SU-DHL-6 (cell line): ENCODE measurements around the gene USP16.

ENCODE experiments used
- H2AFZ ChIP-seq: fragments of 200-600 bp; sonication (generic); 2 replicates; pipeline ENCODE4 v1.6.1; 2014; ENCODE audit warnings: low read depth, mild to moderate bottlenecking, moderate library complexity, mixed read lengths, antibody characterized with exemption, low read length; ENCODE audit not compliant: severe bottlenecking
- H3F3A ChIP-seq: fragments of 200-600 bp; shearing (Covaris generic); 2 replicates; pipeline ENCODE4 v1.6.0; 2016; ENCODE audit warnings: antibody characterized with exemption, mild to moderate bottlenecking; ENCODE audit not compliant: insufficient read depth
- H3K27ac ChIP-seq: fragments of 200-600 bp; sonication (generic); 2 replicates; pipeline ENCODE4 v1.5.1; 2016; ENCODE audit warnings: low read depth, mild to moderate bottlenecking, low read length, moderate library complexity, mixed read lengths
- H3K27me3 ChIP-seq: fragments of 200-600 bp; sonication (generic), shearing (Covaris generic); 2 replicates; pipeline ENCODE4 v1.6.0; 2014; ENCODE audit warnings: mild to moderate bottlenecking, low read length
- H3K36me3 ChIP-seq: fragments of 200-600 bp; sonication (generic); 2 replicates; pipeline ENCODE4 v1.6.1; 2014; ENCODE audit warnings: mild to moderate bottlenecking, low read length, mixed read lengths
- H3K4me2 ChIP-seq: fragments of 300-600, 200-600 bp; shearing (Covaris generic), sonication (generic); 2 replicates; pipeline ENCODE4 v1.6.0; 2014; ENCODE audit warnings: low read length, low read depth, mild to moderate bottlenecking; ENCODE audit not compliant: poor library complexity, severe bottlenecking
- H3K4me3 ChIP-seq: fragments of 200-600 bp; sonication (generic); 2 replicates; pipeline ENCODE4 v1.5.1; 2014; ENCODE audit warnings: antibody characterized with exemption, low read length, mild to moderate bottlenecking, mixed read lengths; ENCODE audit not compliant: insufficient read depth, poor library complexity, severe bottlenecking
- H3K79me2 ChIP-seq: fragments of 200-600 bp; sonication (generic); 2 replicates; pipeline ENCODE4 v1.6.1; 2014; ENCODE audit warnings: mild to moderate bottlenecking, low read length, moderate library complexity; ENCODE audit not compliant: insufficient read depth
- H3K9ac ChIP-seq: fragments of 200-600 bp; sonication (generic); 2 replicates; pipeline ENCODE4 v1.7.0; 2014; ENCODE audit warnings: mild to moderate bottlenecking, low read length
- H3K9me2 ChIP-seq: fragments of 200-600 bp; sonication (generic); replicated peaks from 2 replicates; pipeline ENCODE4 v1.6.1; 2014; ENCODE audit warnings: low read length; ENCODE audit not compliant: insufficient read depth
- H3K9me3 ChIP-seq: fragments of 200-600 bp; sonication (generic); 2 replicates; pipeline ENCODE4 v1.6.1; 2014; ENCODE audit warnings: low read length, mixed read lengths; ENCODE audit not compliant: insufficient read depth
- H4K20me1 ChIP-seq: fragments of 200-600 bp; sonication (generic); 2 replicates; pipeline ENCODE4 v1.6.1; 2014; ENCODE audit warnings: low read depth, mild to moderate bottlenecking, antibody characterized with exemption, low read length, moderate library complexity, mixed read lengths
- CTCF ChIP-seq: fragments of 200-600 bp; sonication (generic); IDR thresholded peaks from one replicate; pipeline ENCODE4 v1.5.1; 2017; ENCODE audit warnings: antibody characterized with exemption, mild to moderate bottlenecking, low read length, moderate library complexity; ENCODE audit not compliant: insufficient read depth, poor library complexity, severe bottlenecking
- EZH2phosphoT487 ChIP-seq: fragments of 200-600 bp; sonication (generic), shearing (Covaris generic); conservative IDR thresholded peaks from 2 replicates; pipeline ENCODE4 v1.6.1; 2018; ENCODE audit warnings: mild to moderate bottlenecking, antibody characterized with exemption, low read length, moderate library complexity, mixed read lengths

The USP16 gene

GRCh38 chr21:29082046-29082815 is 57.8 kb downstream of the USP16 start:
- Histone ChIP-seq H3K4me3 (no peak overlapping the region), H3K9me3 (no peaks in the 10 kb centered on the region), H3K36me3 (no peaks in the 10 kb centered on the region), H3K27me3 (no peaks in the 10 kb centered on the region), H3K27ac (no peak overlapping the region), H3K9ac (no peak overlapping the region), H3K9me2 (no peaks in the 10 kb centered on the region), H3K79me2 (peaks cover 5% of the 10 kb centered on the region; the same call in 1 of the 2 replicates), H3K4me2 (no peak overlapping the region), H4K20me1 (no peaks in the 10 kb centered on the region), H3F3A (peaks cover 23% of the 10 kb centered on the region), H2AFZ (no peak overlapping the region)
- TF ChIP-seq CTCF (no peak), EZH2phosphoT487 (no peak)

DNA sequence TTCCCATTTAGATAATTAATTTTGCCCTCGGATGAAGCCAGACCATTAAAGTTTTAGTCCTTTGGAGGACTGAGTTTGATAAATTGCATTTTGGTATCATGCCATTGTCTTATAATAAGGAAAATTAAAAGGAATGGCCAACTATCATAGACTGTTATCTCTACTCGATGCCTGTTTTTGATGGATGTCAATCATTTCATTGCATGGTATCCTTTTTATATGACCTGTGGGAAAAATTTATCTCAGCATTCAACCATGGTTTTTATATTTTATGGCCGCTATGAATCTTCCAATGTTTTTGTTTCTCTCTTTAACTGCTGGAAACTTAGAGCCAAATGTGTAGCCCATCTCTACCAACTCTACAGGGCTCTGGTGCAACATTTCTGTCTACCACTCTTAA is 58.8 kb downstream of the USP16 start:
- no peak overlapping the region for H3K9ac ChIP-seq
- H3K27me3 ChIP-seq = no peaks in the 10 kb centered on the region
- H3K9me3 ChIP-seq = no peaks in the 10 kb centered on the region
- no peak overlapping the region for H2AFZ ChIP-seq
- no peaks in the 10 kb centered on the region for H3K9me2 ChIP-seq
- peaks cover 15% of the 10 kb centered on the region for H3F3A ChIP-seq
- no peak overlapping the region for H3K27ac ChIP-seq
- peaks cover 5% of the 10 kb centered on the region; the same call in 1 of the 2 replicates for H3K79me2 ChIP-seq
- H3K4me2 ChIP-seq = no peak overlapping the region
- no peak for TF ChIP-seq CTCF
- no peak for TF ChIP-seq EZH2phosphoT487
- H4K20me1 ChIP-seq = no peaks in the 10 kb centered on the region
- H3K4me3 ChIP-seq = no peak overlapping the region
- no peaks in the 10 kb centered on the region for H3K36me3 ChIP-seq

DNA sequence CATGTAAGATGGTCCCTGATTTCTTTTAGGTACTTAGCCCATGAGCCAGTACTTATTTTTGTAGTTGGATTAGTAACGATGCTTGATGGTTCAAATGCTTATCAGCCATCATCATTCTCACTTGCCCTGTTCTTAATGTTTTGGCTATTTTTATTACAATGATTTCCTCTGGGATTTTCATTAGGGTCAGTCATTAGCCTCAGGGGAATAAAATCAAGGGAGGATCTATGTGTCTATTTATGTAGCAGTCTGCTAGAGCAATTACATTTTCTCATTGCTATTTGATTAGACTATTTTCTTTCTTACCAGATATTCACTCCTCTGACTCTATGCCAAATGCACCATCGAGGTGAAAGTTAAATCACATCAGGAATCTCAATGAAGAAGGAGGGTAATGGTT is 59.9 kb downstream of the USP16 start:
- H3F3A ChIP-seq = 0 out of 2 replicates have a peak, but pooled peaks cover 6% of the 10 kb centered on the region
- no peaks in the 10 kb centered on the region for H4K20me1 ChIP-seq
- H2AFZ ChIP-seq = no peak overlapping the region
- no peak for TF ChIP-seq EZH2phosphoT487
- no peak for TF ChIP-seq CTCF
- H3K79me2 ChIP-seq = no peaks in the 10 kb centered on the region
- no peaks in the 10 kb centered on the region for H3K9me3 ChIP-seq
- no peak overlapping the region for H3K27ac ChIP-seq
- no peak overlapping the region for H3K4me2 ChIP-seq
- no peaks in the 10 kb centered on the region for H3K9me2 ChIP-seq
- H3K27me3 ChIP-seq = no peaks in the 10 kb centered on the region
- no peak overlapping the region for H3K9ac ChIP-seq
- no peaks in the 10 kb centered on the region for H3K36me3 ChIP-seq
- H3K4me3 ChIP-seq = no peak overlapping the region
